K562 (cell line): ENCODE measurements around the gene POLR1H. TPM values are rescaled to one million over a fixed set of nuclear protein-coding genes. Genes with fewer than 3 reads are reported as not detected.

Source experiments
- ARNT ChIP-seq, 2 experiments: fragments of 450-650 bp; IDR thresholded peaks; 2 replicates each; pipeline ENCODE4 v1.6.1; 2016; ENCODE audit warnings: mild to moderate bottlenecking in 1 of 2
- CGGBP1 ChIP-seq: fragments of 250-450 bp; sonication (Bioruptor Pico); IDR thresholded peaks from 2 replicates; pipeline ENCODE4 v1.9.0; 2021; ENCODE audit warnings: mild to moderate bottlenecking
- ETV1 ChIP-seq: fragments of 450-650 bp; conservative IDR thresholded peaks from 2 replicates; pipeline ENCODE4 v1.6.1; 2016; ENCODE audit warnings: missing genetic modification characterization, control low read depth, low read depth, missing compliant biosample characterization
- FOXO4 ChIP-seq: fragments of 450-650 bp; formaldehyde crosslinking; IDR thresholded peaks from 2 replicates; pipeline ENCODE4 v1.4.0; 2020; ENCODE audit warnings: mild to moderate bottlenecking, moderate library complexity
- L3MBTL2 ChIP-seq: fragments of 450-650 bp; IDR thresholded peaks from 2 replicates; pipeline ENCODE4 v1.6.1; 2016; ENCODE audit warnings: mild to moderate bottlenecking, moderate library complexity
- MTA2 ChIP-seq: fragments of 450-650 bp; IDR thresholded peaks from 2 replicates; pipeline ENCODE4 v1.6.1; 2016; ENCODE audit warnings: low read depth
- NR2C1 ChIP-seq, 2 experiments: fragments of 450-650 bp; IDR thresholded peaks; 2 replicates each; pipeline ENCODE4 v1.6.1; 2017; ENCODE audit warnings: mild to moderate bottlenecking in 2 of 2, antibody characterized with exemption in 1 of 2, inconsistent platforms in 1 of 2, missing compliant biosample characterization in 1 of 2, missing genetic modification characterization in 1 of 2
- NRF1 ChIP-seq, 2 experiments: fragments of 450-650 bp; IDR thresholded peaks in 1 of 2; conservative IDR thresholded peaks in 1 of 2; 2 replicates each; pipeline ENCODE4 v1.6.1; 2014; ENCODE audit warnings: mild to moderate bottlenecking in 2 of 2
- POLR2A ChIP-seq: fragments of 450-650 bp; conservative IDR thresholded peaks from 2 replicates; pipeline ENCODE4 v1.6.1; 2016
- SMAD1 ChIP-seq: fragments of 150-350 bp; IDR thresholded peaks from 2 replicates; pipeline ENCODE4 v1.6.1; 2014; ENCODE audit warnings: low read length, low read depth; ENCODE audit not compliant: partially characterized antibody
- SREBF1 ChIP-seq: fragments of 150-350 bp; IDR thresholded peaks from 2 replicates; pipeline ENCODE4 v1.6.1; 2014; ENCODE audit warnings: antibody characterized with exemption, low read depth, low read length, borderline replicate concordance
- STAT5A ChIP-seq: IDR thresholded peaks from 2 replicates; pipeline ENCODE4 v1.6.1; 2012; ENCODE audit warnings: low read length, inconsistent platforms, borderline replicate concordance
- ZBTB11 ChIP-seq, 3 experiments: fragments of 200-800 bp in 1 of 3; fragments of 250-450 bp in 1 of 3; fragments of 450-650 bp in 1 of 3; sonication (Bioruptor Pico) in 1 of 3; sonication (Bioruptor generic) in 1 of 3; formaldehyde crosslinking in 1 of 3; IDR thresholded peaks; 2 replicates each; pipeline versions ENCODE4 v1.6.1 to v1.8.0; 2016 to 2022; ENCODE audit warnings: mild to moderate bottlenecking in 2 of 3, missing genetic modification characterization in 2 of 3, missing compliant biosample characterization in 1 of 3, moderate library complexity in 1 of 3
- ZKSCAN1 ChIP-seq: fragments of 150-350 bp; IDR thresholded peaks from 2 replicates; pipeline ENCODE4 v1.6.1; 2016; ENCODE audit warnings: low read depth, low read length
- ZNF436 ChIP-seq: fragments of 250-450, 450-650 bp; sonication (Bioruptor Pico); formaldehyde crosslinking; IDR thresholded peaks from 2 replicates; pipeline ENCODE4 v1.7.0; 2020; ENCODE audit warnings: mild to moderate bottlenecking
- ZNF561 ChIP-seq: fragments of 450-650 bp; formaldehyde crosslinking; conservative IDR thresholded peaks from 2 replicates; pipeline ENCODE4 v1.4.0; 2020; ENCODE audit warnings: mild to moderate bottlenecking, moderate library complexity
- polyA plus RNA-seq, 8 experiments: library from polyadenylated mRNA; depleted of rRNA in 4 of 8; stranded (reverse) in 5 of 8; unstranded in 3 of 8; fragments of >200 nt; fragmentation: Nextera tagmentation in 2 of 8; fragmentation: Illumina TruSeq in 1 of 8; extraction: Ambion mirVana in 2 of 8; extraction: Trizol in 1 of 8; gene quantifications; 2 replicates each; pipeline versions ENCODE4 v1.2.1 to v1.2.3, GENCODE V29; 2011 to 2014; ENCODE audit warnings: inconsistent platforms in 1 of 8, missing spikeins in 1 of 8
- total RNA-seq, 7 experiments: library from RNA; depleted of rRNA in 6 of 7; stranded (reverse); fragments of >200 nt in 6 of 7; fragmentation: Illumina TruSeq in 2 of 7; extraction: Trizol in 2 of 7; gene quantifications; 2 replicates each; pipeline versions ENCODE4 v1.2.1 to v1.2.3, GENCODE V29; 2011 to 2021; ENCODE audit warnings: low replicate concordance in 1 of 7
- TF ChIP-seq, protein P1 (sequence below): fragments of 250-450 bp; sonication (Bioruptor Pico); IDR thresholded peaks from 2 replicates; pipeline ENCODE4 v1.8.0; 2022; ENCODE audit warnings: inconsistent platforms, mild to moderate bottlenecking, moderate library complexity, borderline replicate concordance
- TF ChIP-seq, protein P2 (sequence below): sonication (generic); formaldehyde crosslinking; IDR thresholded peaks from 2 replicates; pipeline ENCODE4 v1.8.1; 2023; ENCODE audit warnings: mild to moderate bottlenecking, missing genetic modification reagents

Gene POLR1H
- total and polyA plus RNA-seq, 9 of the 15 experiments (the other 6 are each of a cell fraction or from before 2014, with no cell fraction given): 92.2 to 333 (median 143) TPM

- TF ChIP-seq L3MBTL2 (0 out of 2 replicates have a peak, but pooled peaks have one; percentile 21), CGGBP1 (peak; percentile 20), MTA2 (no peak), SMAD1 (peak; percentile 92), STAT5A (peak; percentile 58; the same call in 1 of the 2 replicates), ZKSCAN1 (peak; percentile 59; the same call in 1 of the 2 replicates), ZNF436 (CRISPR knock-in tag) (no peak), ETV1 (peak; percentile 24; the same call in 1 of the 2 replicates), ARNT (IDR thresholded peaks at IDR 0.05) (0 out of 4 replicates have a peak, but pooled peaks of 1 of the 2 experiments have one; percentile 67), NRF1 (conservative IDR thresholded peaks at IDR 0.05 in 1 of 2, IDR thresholded peaks at IDR 0.05 in 1 of 2) (peak; percentile 61 to 65), POLR2A (peak; percentile 97), NR2C1 (IDR thresholded peaks at IDR 0.05) (peak; percentile 78), NR2C1 (tag; IDR thresholded peaks at IDR 0.05) (peak; percentile 66), ZBTB11 (CRISPR knock-in tag; IDR thresholded peaks at IDR 0.05) (peak in 1 of 3 experiments; percentile 87; a peak in 2 of 6 replicates), FOXO4 (no peak), SREBF1 (peak; percentile 61; the same call in 1 of the 2 replicates), ZNF561 (CRISPR knock-in tag) (no peak)
- TF ChIP-seq, protein P1, sequence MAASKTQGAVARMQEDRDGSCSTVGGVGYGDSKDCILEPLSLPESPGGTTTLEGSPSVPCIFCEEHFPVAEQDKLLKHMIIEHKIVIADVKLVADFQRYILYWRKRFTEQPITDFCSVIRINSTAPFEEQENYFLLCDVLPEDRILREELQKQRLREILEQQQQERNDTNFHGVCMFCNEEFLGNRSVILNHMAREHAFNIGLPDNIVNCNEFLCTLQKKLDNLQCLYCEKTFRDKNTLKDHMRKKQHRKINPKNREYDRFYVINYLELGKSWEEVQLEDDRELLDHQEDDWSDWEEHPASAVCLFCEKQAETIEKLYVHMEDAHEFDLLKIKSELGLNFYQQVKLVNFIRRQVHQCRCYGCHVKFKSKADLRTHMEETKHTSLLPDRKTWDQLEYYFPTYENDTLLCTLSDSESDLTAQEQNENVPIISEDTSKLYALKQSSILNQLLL (CRISPR knock-in tag): no peak
- TF ChIP-seq, protein P2, sequence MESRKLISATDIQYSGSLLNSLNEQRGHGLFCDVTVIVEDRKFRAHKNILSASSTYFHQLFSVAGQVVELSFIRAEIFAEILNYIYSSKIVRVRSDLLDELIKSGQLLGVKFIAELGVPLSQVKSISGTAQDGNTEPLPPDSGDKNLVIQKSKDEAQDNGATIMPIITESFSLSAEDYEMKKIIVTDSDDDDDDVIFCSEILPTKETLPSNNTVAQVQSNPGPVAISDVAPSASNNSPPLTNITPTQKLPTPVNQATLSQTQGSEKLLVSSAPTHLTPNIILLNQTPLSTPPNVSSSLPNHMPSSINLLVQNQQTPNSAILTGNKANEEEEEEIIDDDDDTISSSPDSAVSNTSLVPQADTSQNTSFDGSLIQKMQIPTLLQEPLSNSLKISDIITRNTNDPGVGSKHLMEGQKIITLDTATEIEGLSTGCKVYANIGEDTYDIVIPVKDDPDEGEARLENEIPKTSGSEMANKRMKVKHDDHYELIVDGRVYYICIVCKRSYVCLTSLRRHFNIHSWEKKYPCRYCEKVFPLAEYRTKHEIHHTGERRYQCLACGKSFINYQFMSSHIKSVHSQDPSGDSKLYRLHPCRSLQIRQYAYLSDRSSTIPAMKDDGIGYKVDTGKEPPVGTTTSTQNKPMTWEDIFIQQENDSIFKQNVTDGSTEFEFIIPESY (CRISPR knock-in tag): no peak
These were observed at the start of gene POLR1H (continued) for GRCh38 chr6:30061092-30061857.
